NCI-H1092 (cell line): Measurements from ENCODE around the gene SLC17A6.

Experiments used
- DNase-seq: peaks from one replicate; lab custom pipeline; 2025; lab: John Stamatoyannopoulos, UW

The SLC17A6 gene

GRCh38 chr11:22337596-22338485 lies at the start of gene SLC17A6:
SLC17A6 (plus strand) TSS chr11:22338381; CDS start chr11:22338534, 153 bp downstream.
- no peak for DNase-seq

- DNase-seq: no peak
Measured at GRCh38 chr11:22302368-22302767, 35.8 kb upstream of the SLC17A6 start.

GRCh38 chr11:22304337-22304961 lies 33.7 kb upstream of the SLC17A6 start:
- peak; percentile 12 for DNase-seq

- no peak for DNase-seq
Measured at GRCh38 chr11:22317656-22318055, 20.5 kb upstream of the SLC17A6 start.

GRCh38 chr11:22331771-22332170 lies 6.4 kb upstream of the SLC17A6 start:
- DNase-seq: no peak

- DNase-seq: no peak
Measured at GRCh38 chr11:22336587-22336986, 1.6 kb upstream of the SLC17A6 start.

- DNase-seq: no peak
Measured at GRCh38 chr11:22339611-22340010, 1.4 kb downstream of the SLC17A6 start.

GRCh38 chr11:22340235-22340634 lies 2.1 kb downstream of the SLC17A6 start:
- no peak for DNase-seq

GRCh38 chr11:22340701-22341587 lies 2.8 kb downstream of the SLC17A6 start:
- DNase-seq: no peak

- no peak for DNase-seq
Measured at GRCh38 chr11:22341588-22341931, 3.4 kb downstream of the SLC17A6 start.

GRCh38 chr11:22342211-22343031 lies 4.2 kb downstream of the SLC17A6 start:
- DNase-seq: no peak

- DNase-seq: no peak
Measured at GRCh38 chr11:22343032-22343324, 4.8 kb downstream of the SLC17A6 start.

- DNase-seq: no peak
Measured at GRCh38 chr11:22343371-22344032, 5.3 kb downstream of the SLC17A6 start.

GRCh38 chr11:22344081-22344480 lies 5.9 kb downstream of the SLC17A6 start:
- no peak for DNase-seq

- no peak for DNase-seq
Measured at GRCh38 chr11:22346282-22346681, 8.1 kb downstream of the SLC17A6 start.

GRCh38 chr11:22347857-22348487 lies 9.8 kb downstream of the SLC17A6 start:
- no peak for DNase-seq

- no peak for DNase-seq
Measured at GRCh38 chr11:22349491-22349890, 11.3 kb downstream of the SLC17A6 start.

GRCh38 chr11:22359295-22359694 lies 21.1 kb downstream of the SLC17A6 start:
- no peak for DNase-seq

GRCh38 chr11:22371160-22371559 lies 33.0 kb downstream of the SLC17A6 start:
- no peak for DNase-seq

GRCh38 chr11:22387126-22387525 lies 48.9 kb downstream of the SLC17A6 start:
- no peak for DNase-seq
